Cortex of kidney (tissue), 1 donor: ENCODE data around the gene AEBP2.
"Not testable (repeated sequence)": the region's sequence is repeated elsewhere in the genome, so short reads cannot be mapped to it uniquely, and the experiment has no call there.

Experiments
- DNase-seq: peaks from one replicate; lab custom pipeline; 2025; lab: John Stamatoyannopoulos, UW

The AEBP2 gene

DNA sequence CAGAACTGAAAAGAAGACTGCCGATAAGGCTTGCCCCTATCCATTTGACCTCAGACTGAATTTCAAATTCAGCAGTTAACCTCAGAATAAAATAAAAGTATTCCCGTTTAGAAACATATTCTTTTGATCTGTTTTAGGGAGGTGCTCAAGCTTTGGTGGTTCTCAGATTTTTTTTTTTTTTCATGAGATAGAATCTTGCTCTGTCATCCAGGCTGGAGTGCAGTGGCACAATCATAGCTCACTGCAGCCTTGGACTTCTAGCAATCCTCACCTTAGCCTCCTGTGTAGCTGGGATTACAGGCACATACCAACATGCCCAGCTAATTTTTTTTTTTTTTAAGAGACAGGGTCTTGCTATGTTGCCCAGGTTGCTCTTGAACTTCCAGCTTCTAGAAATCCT is 15.5 kb downstream of the AEBP2 start:
- no peak for DNase-seq

DNA sequence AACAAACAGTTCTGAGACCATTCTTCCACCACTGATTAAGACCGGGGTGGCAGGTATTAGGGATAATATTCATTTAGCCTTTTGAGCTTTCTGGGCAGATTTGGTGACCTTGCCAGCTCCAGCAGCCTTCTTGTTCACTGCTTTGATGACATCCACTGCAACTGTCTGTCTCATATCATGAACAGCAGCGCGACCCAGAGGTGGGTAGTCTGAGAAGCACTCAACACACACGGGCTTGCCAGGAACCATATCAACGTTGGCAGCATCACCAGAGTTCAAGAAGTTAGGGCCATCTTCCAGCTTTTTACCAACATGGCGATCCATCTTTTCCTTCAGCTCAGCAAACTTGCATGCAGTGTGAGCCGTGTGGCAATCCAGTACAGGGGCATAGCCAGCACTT is 16.9 kb downstream of the AEBP2 start:
- DNase-seq = no peak

DNA sequence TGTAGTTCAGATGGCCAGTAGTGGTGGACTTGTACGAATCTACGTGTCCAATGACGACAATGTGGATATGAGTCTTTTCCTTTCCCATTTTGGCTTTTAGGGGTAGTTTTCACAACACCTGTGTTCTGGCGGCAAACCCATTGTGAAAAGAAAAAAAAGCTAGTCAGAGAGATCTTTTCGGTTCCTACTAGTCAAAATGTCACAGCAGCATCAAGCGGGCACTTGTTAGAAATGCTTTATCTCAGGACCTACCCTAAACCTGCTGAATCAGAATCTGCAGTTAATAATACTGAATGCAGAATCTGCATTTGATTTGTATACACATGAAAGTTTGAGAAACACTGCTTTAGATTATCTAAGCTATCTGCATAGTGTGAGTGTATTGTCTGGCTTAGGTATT is 18.3 kb downstream of the AEBP2 start:
- DNase-seq = no peak

DNA sequence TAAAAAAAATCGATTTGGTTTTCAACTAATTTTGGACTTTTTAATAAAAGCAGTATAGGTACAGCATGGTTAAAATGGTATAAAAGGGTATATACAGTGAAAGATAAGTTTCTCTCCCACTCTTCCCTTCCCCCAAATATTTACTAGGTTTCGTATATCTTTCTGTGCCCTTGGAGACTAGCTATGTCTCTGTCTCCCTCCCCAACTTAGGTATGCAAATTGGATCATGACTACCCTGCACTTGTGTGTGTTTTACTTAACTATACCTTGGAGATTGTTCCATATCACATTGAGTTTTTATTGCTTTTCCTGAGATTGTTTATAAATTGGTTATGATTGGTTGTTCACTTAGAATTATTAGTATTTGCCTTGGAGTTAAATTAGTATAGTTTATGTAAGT is 19.4 kb downstream of the AEBP2 start:
- DNase-seq = no peak

DNA sequence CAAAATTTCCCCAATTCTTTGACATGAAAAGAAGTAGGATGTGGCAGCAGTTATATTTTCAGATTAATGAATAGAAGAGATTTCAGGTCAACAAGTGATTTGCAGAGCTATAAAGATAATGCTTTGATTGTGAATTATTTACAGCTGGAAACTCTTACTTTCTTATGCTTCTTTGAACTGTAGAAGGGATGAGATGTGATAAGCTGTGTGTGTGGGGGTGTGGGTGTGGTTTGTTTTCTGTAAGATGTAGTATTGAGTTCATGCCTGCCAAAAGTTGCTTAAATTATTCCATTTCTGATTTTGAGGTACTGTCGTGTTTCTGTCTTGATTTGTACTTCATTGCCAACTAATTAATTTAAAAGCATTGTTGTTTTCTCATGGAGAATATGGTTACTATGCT is 22.7 kb downstream of the AEBP2 start:
- DNase-seq = no peak

DNA sequence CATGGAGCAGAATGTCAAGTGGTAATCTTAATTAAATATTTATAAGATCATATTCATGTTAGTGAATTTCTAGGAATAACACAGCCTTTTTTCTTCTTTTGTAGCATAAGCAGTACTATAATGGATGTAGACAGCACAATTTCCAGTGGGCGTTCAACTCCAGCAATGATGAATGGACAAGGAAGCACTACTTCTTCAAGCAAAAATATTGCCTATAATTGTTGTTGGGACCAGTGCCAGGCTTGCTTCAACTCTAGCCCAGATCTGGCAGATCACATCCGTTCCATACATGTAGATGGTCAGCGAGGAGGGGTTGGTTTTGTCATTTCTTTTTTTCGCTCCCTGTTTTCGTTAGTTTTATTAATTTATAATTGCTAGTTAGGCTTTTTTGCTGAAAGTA is 23.1 kb downstream of the AEBP2 start:
- no peak for DNase-seq

DNA sequence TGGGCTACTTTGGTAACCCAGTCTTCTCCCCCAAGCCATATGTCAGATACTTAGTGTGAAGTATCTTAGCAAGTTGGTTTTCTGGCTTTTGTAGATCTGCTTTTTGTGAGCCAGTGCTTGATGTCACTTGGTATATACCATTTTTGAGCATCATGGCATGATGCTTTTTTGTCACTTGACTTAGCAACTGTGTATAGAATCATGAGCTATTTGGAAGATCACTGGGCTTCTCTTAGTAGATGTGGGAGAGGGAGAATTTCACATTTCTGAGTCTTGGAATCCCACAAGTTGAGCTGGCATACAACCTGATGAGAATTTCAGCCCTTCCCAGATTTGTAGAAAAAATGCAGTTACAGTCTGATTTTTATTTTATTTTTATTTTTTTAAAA is 24.9 kb downstream of the AEBP2 start:
- no peak for DNase-seq

DNA sequence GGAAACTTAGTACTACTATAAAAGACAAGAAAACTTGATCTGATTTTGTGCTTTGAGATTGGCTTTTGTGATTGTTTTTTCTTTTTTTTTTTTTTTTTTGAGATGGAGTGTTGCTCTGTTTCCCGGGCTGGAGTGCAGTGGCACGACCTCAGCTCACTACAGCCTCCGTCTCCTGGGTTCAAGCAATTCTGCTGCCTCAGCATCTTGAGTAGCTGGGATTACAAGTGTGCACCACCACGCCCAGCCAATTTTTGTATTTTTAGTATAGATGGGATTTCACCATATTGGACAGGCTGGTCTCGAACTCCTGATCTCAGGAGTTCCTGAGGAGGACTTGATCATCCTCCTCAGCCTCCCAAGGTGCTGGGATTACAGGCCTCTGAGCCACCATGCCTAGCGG is 26.4 kb downstream of the AEBP2 start:
- no peak for DNase-seq

DNA sequence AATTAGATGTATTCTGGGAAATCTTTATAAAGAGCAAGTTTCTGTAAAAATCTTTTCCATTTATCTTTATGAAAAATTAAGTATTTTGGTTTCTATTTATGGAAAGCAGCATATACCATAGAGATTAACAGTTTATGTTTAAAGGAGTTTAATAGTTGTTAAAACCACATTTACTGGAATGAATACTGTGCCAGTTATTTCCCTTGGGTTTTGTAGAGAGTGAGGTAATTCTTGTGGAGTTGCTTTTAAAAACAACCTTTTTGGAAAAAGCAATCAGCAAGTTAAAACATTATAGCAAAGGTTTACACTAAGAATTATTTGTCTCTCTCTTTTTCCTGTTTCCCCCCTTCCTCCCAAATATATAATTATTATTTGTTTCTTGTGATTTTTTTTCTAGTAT is 34.9 kb downstream of the AEBP2 start:
- no peak for DNase-seq

DNA sequence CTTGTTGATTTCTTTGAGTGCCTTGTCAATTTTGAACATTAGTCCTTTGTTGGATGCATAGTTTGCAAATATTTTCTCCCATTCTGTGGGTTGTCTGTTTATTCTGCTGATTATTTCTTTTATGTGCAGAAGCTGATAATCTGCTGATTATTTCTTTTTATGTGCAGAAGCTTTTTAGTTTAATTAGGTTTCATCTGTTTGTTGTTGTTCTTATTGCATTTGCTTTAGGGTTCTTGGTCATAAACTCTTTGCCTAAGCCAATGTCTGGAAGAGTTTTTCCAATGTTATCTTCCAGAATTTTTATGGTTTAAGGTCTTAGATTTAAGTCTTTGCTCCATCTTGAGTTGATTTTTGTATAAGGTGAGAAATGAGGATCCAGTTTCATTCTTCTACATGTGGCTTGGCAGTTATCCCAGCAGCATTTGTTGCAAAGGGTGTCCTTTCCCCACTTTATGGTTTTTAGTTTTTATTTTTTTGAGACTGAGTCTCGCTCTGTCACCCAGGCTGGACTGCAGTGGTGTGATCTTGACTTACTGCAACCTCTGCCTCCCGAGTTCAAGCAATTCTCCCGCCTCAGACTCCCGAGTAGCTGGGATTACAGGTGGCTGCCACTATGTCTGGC is 36.7 kb downstream of the AEBP2 start:
- not testable (repeated sequence) for DNase-seq

DNA sequence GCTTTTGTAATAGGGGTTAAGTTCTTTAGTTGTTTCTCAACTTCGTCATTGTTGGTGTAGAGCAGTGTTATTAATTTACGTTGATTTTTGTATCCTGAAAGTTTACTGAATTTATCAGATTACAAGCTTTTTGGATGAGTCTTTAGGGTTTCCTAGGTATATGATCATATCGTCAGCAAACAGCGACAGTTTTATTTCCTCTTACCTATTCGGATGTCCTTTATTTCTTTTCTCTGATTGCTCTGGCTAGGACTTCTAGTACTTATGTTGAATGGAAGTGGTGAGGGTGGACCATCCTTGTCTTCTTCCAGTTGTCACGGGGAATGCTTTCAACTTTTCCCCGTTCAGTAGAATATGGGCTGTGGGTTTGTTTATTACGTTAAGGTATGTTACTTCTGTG is 37.8 kb downstream of the AEBP2 start:
- no peak for DNase-seq

DNA sequence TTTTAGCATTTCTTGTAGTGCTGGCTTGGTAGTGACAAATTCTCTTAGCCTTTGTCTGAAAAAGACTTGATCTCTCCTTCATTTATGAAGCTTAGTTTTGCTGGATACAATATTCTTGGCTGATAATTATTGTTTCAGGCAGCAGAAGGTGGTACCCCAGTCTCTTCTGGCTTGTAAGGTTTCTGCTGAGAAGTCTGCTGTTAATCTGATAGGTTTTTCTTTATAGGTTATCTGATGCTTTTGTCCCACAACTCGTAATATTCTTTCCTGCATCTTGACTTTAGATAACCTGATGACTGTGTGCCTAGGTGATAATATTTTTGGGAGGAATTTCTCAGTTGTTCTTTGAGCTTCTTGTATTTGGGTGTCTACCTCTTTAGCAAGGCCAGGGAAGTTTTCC is 41.2 kb downstream of the AEBP2 start:
- DNase-seq = no peak

DNA sequence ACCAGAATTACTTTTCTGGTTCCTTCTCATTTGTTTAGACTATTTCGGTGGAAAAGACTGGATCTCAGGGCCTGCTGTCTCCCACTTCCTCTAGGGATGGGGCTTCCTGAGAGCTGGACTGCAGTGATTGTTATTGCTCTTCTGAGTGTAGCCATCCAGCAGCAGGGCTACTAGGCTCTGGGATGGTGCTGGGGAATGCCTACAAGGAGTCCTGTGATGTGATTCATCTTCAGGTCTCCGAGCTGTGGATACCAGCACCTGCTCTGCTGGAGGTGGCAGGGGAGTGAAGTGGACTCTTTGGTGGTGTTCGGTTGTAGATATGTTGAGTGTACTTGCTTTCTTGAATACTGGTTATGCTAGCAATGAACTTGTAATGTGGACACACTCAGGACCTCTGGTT is 42.7 kb downstream of the AEBP2 start:
- DNase-seq = no peak

DNA sequence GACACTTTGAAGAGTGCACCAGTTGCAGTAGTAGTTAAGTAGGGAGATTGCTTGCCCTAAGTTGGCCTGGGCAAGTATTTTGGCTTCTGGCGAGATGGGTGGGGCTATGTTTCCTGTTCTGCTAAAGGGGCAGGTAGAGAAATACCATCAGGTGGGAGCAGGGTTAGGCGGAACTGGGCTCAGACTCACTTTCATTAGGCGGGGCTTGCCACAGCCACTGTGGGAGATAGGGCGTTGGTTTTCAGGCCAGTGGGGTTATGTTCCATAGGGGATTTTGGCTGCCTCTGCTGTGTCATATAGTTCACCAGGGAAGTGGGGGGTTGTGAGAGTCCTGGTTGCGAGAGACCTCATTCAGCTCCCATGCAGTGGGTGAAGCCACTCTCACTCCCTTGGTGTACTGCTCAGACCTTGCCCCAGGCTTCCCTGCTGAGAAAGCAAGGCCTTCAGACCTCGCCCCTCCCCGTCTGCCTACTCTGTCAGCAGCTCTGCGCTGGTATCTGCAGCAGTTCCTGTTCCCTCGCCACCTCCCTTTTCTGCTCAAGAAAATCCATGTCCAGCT is 43.3 kb downstream of the AEBP2 start:
- DNase-seq = no peak

DNA sequence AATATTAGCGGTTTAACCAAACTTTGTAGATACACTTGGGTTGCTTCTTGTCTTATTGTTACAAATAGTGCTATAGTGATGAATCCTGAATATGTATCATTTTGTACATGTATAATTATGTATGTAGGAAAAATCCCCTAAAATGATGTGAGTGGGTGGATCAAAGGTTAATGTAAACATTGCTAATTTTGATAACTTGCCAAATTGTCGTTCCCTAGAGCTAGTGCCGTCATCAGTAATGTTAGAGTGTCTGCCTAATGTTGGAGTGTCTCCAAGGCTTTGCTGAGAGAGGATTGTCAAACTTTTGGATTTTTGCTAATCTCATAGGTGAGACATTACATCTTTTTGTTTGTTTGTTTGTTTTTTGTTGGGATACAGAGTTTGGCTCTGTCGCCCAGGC is 44.4 kb downstream of the AEBP2 start:
- DNase-seq = no peak

DNA sequence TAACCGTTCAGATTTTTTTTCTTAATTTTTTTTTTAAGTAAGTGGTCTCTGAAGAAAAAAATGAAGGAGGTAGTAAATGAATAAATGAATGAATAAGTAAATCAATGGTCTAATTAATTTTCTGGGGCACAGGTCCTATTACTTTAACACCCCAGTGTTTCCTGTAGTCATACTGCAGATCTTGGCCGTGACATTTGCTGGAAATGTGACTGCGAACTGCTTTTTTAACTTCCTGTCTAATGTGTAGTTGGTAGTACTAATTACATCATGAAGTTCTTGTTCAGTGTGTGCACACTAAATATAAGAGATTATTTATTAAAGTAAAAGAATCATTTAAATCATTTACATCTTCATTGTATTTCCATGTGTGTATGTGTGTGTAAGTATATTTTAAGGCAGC is 45.4 kb downstream of the AEBP2 start:
- DNase-seq = no peak

DNA sequence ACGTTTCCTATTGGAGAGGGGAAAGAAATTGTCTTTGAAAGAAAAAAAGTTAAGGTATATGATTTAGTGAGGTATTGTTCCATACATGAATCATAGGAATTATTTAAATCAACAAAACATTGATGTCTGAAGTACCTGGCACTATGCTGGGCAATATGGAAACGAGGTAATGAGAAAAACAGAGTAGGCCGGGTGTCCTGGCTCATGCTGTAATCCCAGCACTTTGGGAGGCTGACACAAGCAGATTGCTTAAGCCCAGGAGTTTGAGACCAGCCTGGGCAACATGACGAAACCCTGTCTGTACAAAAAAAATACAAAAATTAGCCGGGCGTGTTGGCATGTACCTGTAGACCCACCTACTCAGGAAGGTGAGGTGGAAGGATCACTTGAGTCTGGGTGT is 45.9 kb downstream of the AEBP2 start:
- DNase-seq = no peak

DNA sequence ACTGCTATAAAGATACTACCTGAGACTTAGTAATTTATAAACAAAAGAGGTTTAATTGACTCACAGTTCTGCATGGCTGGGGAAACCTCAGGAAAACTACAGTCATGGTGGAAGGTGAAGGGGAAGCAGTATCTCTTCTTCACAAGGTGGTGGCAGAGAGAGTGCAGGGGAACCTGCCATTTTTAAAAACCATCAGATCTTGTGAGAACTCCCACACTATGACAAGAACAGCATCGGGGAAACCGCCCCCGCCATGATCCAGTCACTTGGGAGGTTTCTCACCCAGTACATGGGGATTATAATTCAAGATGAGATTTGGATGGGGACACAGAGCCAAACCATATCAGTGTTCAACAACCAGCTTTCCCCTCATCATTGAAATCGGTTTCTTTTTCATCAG is 49.9 kb downstream of the AEBP2 start:
- no peak for DNase-seq

DNA sequence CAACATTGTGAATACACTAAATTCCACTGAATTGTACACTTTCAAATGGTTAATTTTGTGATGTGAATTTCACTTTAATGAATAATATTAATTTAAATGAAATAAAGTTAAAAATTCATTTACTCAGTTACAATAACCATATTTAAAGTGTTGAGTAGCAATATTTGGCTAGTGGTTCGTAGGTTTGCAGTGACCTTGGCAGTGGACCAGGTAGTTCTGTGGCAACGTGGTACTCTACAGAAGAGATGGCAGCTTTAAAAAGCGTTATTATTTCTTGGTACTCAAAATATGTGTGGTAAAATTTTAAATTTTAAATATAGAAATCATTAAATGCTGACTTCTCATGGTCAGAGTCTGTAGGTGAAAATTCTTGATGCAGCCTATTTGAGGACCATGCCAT is 51.6 kb downstream of the AEBP2 start:
- DNase-seq = no peak

DNA sequence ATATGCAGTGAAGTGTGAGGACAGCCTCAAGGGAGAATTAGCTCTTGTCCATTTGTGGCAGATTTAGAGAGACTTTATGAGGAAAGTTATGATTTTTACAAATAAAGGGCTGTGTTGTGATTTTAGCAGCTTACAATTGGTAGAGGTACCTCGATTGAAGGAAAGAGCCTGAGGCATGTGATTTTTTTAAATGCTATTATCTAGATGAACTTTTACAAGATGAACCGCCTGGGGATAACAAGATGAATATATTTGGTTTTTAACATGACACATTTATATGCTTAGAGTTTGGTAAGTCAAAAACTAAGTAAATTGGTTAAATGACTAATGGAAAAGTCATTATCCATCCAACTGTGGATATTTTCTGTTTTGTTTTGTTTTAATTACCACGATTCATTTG is 52.6 kb downstream of the AEBP2 start:
- no peak for DNase-seq

DNA sequence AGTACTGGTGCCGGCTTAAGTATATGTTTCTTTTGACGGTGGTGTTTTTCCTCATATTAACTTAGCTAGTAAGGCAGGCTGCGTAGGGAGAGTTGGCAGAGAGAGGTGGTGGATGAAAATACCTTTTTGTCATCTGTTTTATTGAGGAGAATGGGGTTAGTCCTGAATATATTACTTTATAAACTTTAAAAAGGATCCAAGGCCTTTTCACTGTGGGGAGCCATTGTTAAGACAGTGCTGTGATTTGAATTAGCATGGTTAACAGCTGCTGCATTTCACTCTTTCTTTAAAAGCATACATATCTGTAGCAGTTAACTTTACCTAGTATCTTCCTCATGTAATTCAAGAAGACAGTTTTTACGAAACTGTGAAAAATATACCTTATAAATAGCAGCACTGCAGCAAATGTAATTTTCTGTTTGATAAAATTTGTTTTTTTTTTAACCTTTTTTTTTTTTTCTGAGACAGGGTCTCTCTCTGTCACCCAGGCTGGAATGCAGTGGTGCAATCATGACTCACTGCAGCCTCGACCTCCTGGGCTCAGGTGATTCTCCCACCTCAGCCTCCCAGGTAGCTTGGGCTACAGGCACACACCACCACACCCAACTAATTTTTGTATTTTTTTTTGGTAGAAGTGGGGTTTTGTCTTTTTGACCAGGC is 57.1 kb downstream of the AEBP2 start:
- DNase-seq = no peak

DNA sequence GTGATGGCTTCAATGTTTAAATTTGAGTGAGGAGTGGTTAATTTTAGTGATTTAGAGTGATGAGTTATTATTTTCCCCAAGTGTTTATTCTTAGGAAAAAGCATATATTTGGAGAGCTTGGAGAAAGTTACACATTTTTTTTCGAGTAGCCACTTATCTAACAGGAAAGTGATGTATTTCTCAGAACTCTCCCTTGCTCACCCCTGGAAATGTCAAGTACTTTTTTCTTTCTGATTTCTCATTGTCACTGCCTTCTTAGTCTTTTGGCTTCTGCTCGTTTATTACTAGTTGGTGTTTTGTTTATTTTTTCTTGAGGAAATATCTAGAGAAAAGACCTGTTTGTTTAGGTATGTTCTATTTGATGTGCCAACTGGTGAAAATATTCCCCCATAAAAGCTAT is 58.8 kb downstream of the AEBP2 start:
- no peak for DNase-seq

DNA sequence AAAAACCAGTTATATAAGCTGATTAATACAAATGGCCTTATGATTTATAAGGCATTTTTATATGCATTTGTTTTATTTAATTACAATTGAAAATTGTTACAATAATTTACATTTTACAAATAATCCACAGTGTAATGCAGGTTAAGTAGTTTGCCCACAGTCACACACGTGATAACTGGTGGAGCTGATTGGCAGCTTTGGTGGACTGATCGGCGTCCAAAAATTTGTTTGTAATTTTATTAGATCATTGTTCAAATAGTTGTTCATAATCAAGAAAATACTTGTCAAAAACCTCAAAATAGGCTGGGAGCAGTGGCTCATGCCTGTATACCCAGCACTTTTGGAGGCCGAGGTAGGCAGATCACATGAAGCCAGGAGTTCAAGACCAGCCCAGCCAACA is 59.7 kb downstream of the AEBP2 start:
- no peak for DNase-seq

DNA sequence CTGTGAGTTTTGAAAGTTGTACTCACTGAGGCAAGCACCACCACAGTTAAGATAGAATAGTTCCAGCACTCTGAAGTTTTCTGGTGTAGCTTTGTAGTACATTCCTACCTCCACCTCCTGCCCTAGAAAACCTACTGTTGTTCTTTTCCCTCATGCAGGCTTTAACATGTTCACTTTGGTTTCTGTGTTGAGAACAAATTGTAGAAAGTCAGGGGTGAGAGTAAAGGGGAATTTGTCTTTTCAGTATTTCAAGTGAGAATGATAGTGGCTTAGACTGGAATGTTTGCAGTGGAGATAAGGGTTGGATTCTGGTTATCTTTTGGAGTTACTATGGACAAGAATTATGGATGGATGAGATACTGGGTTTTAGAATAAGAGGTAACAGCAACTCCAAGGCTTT is 67.2 kb downstream of the AEBP2 start:
- no peak for DNase-seq
